GM06990 (cell line): ENCODE data around the gene PRPSAP1.
A peak's percentile ranks its signal among the peaks of the same experiment; 100 is the strongest.

Source experiments
- DNase-seq: peaks from one replicate; pipeline ENCODE4 v3.0.0-alpha.2; 2011; ENCODE audit not compliant: insufficient read length; ENCODE audit errors: extremely low read depth
- H3K27me3 ChIP-seq: replicated peaks from 2 replicates; pipeline ENCODE4 v1.6.0; 2011; ENCODE audit warnings: low read length; ENCODE audit not compliant: control insufficient read depth, insufficient read depth
- H3K36me3 ChIP-seq: 2 replicates; pipeline ENCODE4 v1.5.1; 2011; ENCODE audit warnings: low read length; ENCODE audit not compliant: control insufficient read depth, insufficient read depth
- H3K4me3 ChIP-seq: replicated peaks from 2 replicates; pipeline ENCODE4 v1.5.1; 2011; ENCODE audit warnings: low read depth, mild to moderate bottlenecking, control low read depth, low read length
- TF ChIP-seq, protein P1 (sequence below): IDR thresholded peaks from 2 replicates; pipeline ENCODE4 v1.5.1; 2011; ENCODE audit warnings: low read length, control low read depth, mild to moderate bottlenecking, inconsistent platforms; ENCODE audit not compliant: insufficient read depth, poor library complexity, severe bottlenecking

The PRPSAP1 gene

DNA sequence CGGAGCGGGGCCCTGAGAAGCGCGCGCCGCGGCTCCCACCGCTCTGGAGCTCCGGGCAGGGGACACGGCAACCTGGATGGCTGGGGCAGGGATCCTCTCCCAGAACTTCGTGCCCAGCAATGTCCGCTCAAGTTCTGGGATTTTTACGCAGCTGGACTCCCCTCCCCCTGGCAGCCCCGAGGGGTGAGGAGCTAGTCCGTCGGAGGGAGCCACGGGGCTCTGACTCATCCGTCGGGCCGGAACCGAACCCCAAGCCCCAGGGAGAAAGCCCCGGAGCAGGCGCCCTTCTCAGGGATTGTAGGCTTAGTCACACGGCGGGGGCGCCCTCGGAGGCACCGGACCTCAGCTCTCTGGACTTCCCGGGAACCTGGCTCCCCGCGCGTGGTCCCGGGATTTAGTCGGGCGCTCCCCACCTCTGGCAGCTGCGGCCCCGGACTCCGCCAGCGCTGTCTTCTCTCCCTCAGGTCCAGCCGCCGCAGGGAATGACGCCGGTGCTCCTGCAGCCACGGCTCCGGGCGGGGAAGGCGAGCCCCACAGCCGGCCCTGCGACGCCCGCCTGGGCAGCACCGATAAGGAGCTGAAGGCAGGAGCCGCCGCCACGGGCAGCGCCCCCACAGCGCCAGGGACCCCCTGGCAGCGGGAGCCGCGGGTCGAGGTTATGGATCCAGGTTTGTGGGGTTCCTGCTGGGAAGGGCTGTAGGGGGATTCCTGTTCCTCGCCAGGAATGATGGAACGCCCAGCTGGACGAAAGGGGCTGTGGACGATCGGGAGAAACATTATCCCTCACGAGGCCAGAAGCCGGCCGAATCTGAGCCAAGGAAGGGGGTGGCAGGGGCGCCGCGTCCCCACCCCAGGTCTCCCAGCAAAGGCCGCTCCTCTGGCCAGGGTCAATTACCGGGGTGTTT, 31.5 kb upstream of the PRPSAP1 start:
- Histone ChIP-seq H3K36me3 (no peaks in the 10 kb centered on the region; the same call in 1 of the 2 replicates), H3K27me3 (no peaks in the 10 kb centered on the region; the same call in 1 of the 2 replicates), H3K4me3 (peak overlapping the region; percentile 62)
- DNase-seq, result no peak
- TF ChIP-seq, protein P1, sequence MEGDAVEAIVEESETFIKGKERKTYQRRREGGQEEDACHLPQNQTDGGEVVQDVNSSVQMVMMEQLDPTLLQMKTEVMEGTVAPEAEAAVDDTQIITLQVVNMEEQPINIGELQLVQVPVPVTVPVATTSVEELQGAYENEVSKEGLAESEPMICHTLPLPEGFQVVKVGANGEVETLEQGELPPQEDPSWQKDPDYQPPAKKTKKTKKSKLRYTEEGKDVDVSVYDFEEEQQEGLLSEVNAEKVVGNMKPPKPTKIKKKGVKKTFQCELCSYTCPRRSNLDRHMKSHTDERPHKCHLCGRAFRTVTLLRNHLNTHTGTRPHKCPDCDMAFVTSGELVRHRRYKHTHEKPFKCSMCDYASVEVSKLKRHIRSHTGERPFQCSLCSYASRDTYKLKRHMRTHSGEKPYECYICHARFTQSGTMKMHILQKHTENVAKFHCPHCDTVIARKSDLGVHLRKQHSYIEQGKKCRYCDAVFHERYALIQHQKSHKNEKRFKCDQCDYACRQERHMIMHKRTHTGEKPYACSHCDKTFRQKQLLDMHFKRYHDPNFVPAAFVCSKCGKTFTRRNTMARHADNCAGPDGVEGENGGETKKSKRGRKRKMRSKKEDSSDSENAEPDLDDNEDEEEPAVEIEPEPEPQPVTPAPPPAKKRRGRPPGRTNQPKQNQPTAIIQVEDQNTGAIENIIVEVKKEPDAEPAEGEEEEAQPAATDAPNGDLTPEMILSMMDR, result no peak

DNA sequence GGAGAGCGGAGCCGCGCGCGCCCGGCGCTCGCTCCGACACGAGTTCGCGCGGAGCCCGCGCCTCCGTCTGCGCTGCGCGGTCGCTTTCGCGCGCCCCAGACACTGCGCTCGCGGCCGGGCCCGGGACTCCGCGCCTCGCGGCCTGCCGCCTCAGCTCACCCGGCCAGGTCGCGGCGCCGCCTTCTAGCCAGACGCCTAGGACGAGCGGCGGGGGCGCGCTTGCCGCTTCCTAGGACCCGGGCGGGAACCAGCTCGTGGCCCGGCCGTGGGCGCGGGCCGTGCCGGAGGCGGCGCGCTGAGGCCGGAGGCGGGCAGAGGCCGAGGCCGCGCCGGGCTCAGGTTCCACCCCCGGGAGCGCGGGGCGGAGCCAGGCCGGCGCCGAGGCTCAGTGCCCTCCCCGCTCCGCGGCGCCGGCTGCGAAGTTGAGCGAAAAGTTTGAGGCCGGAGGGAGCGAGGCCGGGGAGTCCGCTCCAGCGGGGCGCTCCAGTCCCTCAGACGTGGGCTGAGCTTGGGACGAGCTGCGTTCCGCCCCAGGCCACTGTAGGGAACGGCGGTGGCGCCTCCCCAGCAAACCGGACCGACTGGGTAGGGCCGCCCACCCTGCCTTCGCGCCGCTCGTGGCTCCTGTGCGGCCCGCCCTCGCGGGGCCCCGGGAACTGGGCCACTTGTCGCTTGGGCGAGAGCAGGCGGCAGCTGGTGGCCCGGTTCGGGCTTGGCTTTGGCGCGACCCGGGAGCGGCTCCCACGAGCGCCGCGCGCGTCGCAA, 30.7 kb upstream of the PRPSAP1 start, which contains the start of gene SPHK1:
Gene SPHK1 (plus strand): TSS at position 388 of the 765 bp plus-strand sequence. CDS start 1,036 bp downstream, outside the sequence.
- no peaks in the 10 kb centered on the region for H3K36me3 ChIP-seq
- TF ChIP-seq, protein P1, result no peak
- peak within 1 kb of the TSS; percentile 65 for H3K4me3 ChIP-seq
- DNase-seq, result peak; percentile 85
- H3K27me3 ChIP-seq, result no peaks in the 10 kb centered on the region; the same call in 1 of the 2 replicates

DNA sequence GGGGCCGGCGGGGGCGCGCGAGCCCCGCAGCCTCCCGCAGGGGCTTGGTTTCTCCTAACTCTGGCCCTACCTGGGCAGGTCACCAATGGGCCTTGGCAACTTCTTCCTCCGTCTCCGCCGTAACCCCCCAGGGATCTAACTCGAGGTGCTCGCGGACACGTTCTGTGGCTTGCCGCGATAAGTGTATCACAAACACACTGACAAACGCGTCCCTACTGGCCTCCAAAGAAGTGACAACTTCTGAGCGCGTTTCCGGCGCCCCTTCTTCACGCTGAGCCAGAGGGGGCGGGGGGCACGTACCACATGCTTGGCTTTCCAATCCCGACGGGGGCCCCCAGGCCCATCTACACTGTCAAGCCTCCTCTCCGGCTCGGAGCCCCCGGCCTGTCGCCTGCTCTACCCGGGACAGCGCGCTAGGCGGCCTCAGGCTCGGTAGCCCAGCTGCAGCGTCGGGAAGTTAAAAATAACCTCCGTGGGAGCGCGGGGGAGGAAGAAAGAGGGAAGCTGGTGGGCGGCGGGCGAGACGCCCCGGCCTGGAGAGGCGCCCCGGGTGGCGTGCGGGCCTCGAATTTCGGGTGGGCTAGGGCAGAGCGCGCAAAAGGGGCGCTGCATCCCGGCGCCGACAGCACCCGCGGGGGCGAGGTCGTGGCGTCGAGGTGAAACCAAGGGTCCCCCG, 30.0 kb upstream of the PRPSAP1 start:
- TF ChIP-seq, protein P1, result peak; percentile 27
- Histone ChIP-seq H3K36me3 (no peaks in the 10 kb centered on the region), H3K27me3 (no peaks in the 10 kb centered on the region; the same call in 1 of the 2 replicates), H3K4me3 (peak overlapping the region; percentile 65)
- peak; percentile 71 for DNase-seq

DNA sequence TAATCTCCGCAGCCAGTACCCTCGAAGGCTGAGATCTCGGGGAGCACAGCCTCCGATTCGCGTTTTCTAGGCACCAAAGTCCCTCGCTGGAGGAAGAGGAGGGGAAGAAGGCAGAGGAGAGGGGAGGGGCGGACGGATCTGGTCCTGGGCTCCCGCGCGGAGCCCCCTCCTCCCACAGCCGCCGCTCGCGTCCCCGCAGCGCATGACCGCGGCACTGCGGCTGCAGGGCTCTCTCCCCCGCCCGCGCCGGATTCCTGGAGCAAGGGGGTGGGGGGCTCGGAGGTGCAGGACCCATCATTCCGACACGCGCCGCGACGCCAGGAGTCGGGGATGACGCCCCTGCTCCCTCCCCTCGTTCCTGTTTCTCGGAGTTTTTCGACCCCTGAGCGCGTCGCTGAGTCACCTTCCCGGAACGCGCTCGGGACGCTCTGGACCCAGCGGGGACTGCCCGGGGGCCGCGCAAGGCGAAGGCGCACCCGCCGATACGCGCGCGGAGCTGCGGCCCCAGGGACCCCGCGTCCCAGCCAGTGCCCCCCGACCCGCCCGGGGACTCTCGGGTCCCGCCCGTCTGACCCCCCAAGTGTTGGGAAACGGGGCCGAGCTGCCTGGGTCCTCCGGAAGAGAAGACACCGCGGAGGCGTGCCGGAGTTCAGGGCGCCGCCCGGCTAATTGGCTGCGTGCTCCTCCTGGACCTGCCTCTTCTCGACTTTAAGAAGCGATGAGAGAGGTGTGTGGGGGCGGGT, 29.3 kb upstream of the PRPSAP1 start:
- H3K36me3 ChIP-seq, result no peaks in the 10 kb centered on the region
- DNase-seq, result peak; percentile 73
- H3K4me3 ChIP-seq, result peak overlapping the region; percentile 65
- no peaks in the 10 kb centered on the region; the same call in 1 of the 2 replicates for H3K27me3 ChIP-seq
- TF ChIP-seq, protein P1, result no peak

DNA sequence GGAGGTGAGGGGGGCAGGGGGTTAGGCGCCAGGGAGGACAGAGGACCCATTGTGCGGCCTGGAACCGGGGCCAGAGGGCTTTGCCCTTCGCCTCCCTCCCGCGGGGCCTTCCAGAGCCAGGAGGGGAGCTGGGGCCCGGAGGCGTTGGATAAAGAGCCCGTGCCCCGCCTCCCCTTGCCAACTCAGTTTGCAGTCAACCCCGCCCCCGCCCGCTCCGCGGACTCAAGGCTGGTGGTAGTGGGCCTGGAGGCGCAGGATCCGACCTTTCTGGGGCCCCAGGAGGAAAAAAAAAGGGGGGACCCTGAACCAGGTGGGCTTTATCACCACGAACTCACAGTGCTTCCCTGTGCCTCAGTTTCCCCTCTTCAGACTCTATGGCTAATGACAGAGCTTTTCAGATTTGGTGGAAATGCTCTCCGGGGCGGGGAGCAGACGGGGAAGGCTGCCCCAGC, 28.7 kb upstream of the PRPSAP1 start:
- no peak for DNase-seq
- TF ChIP-seq, protein P1, result no peak
- peak overlapping the region; percentile 65 for H3K4me3 ChIP-seq

More for the DNA sequence above, 28.7 kb upstream of the PRPSAP1 start:
- Histone ChIP-seq H3K27me3 (no peaks in the 10 kb centered on the region; the same call in 1 of the 2 replicates), H3K36me3 (no peaks in the 10 kb centered on the region)
